GM23338 (cell line): ENCODE results near the gene EXOC2. TPM values are rescaled to one million over a fixed set of nuclear protein-coding genes. Genes with fewer than 3 reads are reported as not detected.

ENCODE experiments used
- ATAC-seq: fragments of 200-7000 bp; cut with Tn5 transposase; 3 replicates; pipeline ENCODE4 v1.9.1; 2020
- DNase-seq: peaks from one replicate; pipeline ENCODE4 v3.0.0-alpha.2; 2015; ENCODE audit warnings: low spot score
- H2AFZ ChIP-seq: fragments of 200-600 bp; sonication (generic); 2 replicates; pipeline ENCODE4 v1.8.0; 2016; ENCODE audit warnings: antibody characterized with exemption, mild to moderate bottlenecking, moderate library complexity
- H3F3A ChIP-seq: fragments of 200-600 bp; sonication (generic); replicated peaks from 2 replicates; pipeline ENCODE4 v1.8.0; 2017; ENCODE audit warnings: antibody characterized with exemption, mixed run types, low read depth
- H3K27ac ChIP-seq: fragments of 200-600 bp; sonication (generic); 2 replicates; pipeline ENCODE4 v1.6.1; 2016; ENCODE audit warnings: low read depth
- H3K27me3 ChIP-seq: fragments of 200-600 bp; sonication (generic); 2 replicates; pipeline ENCODE4 v1.8.0; 2016; ENCODE audit warnings: mild to moderate bottlenecking, mixed run types, moderate library complexity; ENCODE audit not compliant: insufficient read depth
- H3K36me3 ChIP-seq: fragments of 200-600 bp; sonication (generic); 2 replicates; pipeline ENCODE4 v1.8.0; 2016; ENCODE audit warnings: mild to moderate bottlenecking; ENCODE audit not compliant: insufficient read depth
- H3K4me1 ChIP-seq: fragments of 200-600 bp; sonication (generic); 2 replicates; pipeline ENCODE4 v1.8.0; 2016; ENCODE audit warnings: mild to moderate bottlenecking, moderate library complexity; ENCODE audit not compliant: insufficient read depth
- H3K4me2 ChIP-seq: fragments of 200-600 bp; sonication (generic); 2 replicates; pipeline ENCODE4 v1.7.1; 2017; ENCODE audit warnings: mixed run types
- H3K4me3 ChIP-seq: fragments of 200-600 bp; sonication (generic); 2 replicates; pipeline ENCODE4 v1.6.1; 2016; ENCODE audit warnings: mixed run types
- H3K79me2 ChIP-seq: fragments of 200-600 bp; sonication (generic); replicated peaks from 2 replicates; pipeline ENCODE4 v1.8.0; 2017; ENCODE audit warnings: mild to moderate bottlenecking; ENCODE audit not compliant: insufficient read depth
- H3K9me2 ChIP-seq: fragments of 200-600 bp; sonication (generic); 2 replicates; pipeline ENCODE4 v1.8.0; 2017; ENCODE audit not compliant: insufficient read depth
- H4K20me1 ChIP-seq: fragments of 200-600 bp; sonication (generic); replicated peaks from 2 replicates; pipeline ENCODE4 v1.8.0; 2017; ENCODE audit warnings: mild to moderate bottlenecking; ENCODE audit not compliant: insufficient read depth
- H3K27ac Mint-ChIP-seq: 2 replicates; pipeline ENCODE4 v1.8.0; 2020; ENCODE audit warnings: inconsistent platforms, mild to moderate bottlenecking, moderate library complexity, mixed read lengths
- H3K27me3 Mint-ChIP-seq: 3 replicates; pipeline ENCODE4 v1.8.0; 2022; ENCODE audit warnings: low read depth, mild to moderate bottlenecking, moderate library complexity, mixed read lengths, inconsistent platforms; ENCODE audit not compliant: insufficient read depth, poor library complexity
- H3K36me3 Mint-ChIP-seq: 3 replicates; pipeline ENCODE4 v1.8.0; 2021; ENCODE audit warnings: low read depth, mild to moderate bottlenecking, inconsistent platforms, moderate library complexity, mixed read lengths
- H3K4me1 Mint-ChIP-seq: 3 replicates; pipeline ENCODE4 v1.8.0; 2020; ENCODE audit warnings: mild to moderate bottlenecking, inconsistent platforms, mixed read lengths
- H3K4me3 Mint-ChIP-seq: 3 replicates; pipeline ENCODE4 v1.8.0; 2021; ENCODE audit warnings: moderate library complexity, mild to moderate bottlenecking, inconsistent platforms, mixed read lengths
- H3K9me3 Mint-ChIP-seq: 3 replicates; pipeline ENCODE4 v1.8.0; 2020; ENCODE audit warnings: moderate library complexity, mild to moderate bottlenecking, inconsistent platforms, mixed read lengths
- ETS1 ChIP-seq: IDR thresholded peaks from 2 replicates; pipeline ENCODE4 v1.6.1; 2016; ENCODE audit warnings: antibody characterized with exemption
- EZH2phosphoT487 ChIP-seq: fragments of 200-600 bp; sonication (generic); IDR thresholded peaks from one replicate; pipeline ENCODE4 v1.8.1; 2018; ENCODE audit warnings: antibody characterized with exemption; ENCODE audit not compliant: unreplicated experiment
- JUNB ChIP-seq: IDR thresholded peaks from one replicate; pipeline ENCODE4 v1.6.1; 2016; ENCODE audit warnings: antibody characterized with exemption; ENCODE audit not compliant: unreplicated experiment
- STAT1 ChIP-seq: IDR thresholded peaks from one replicate; pipeline ENCODE4 v1.6.1; 2016; ENCODE audit warnings: antibody characterized with exemption; ENCODE audit not compliant: unreplicated experiment
- ZNF331 ChIP-seq: fragments of 250-450 bp; sonication (Bioruptor Pico); IDR thresholded peaks from 2 replicates; pipeline ENCODE4 v1.5.0; 2020; ENCODE audit warnings: low read depth, mild to moderate bottlenecking, moderate library complexity
- ZNF462 ChIP-seq: fragments of 250-450 bp; sonication (Bioruptor Pico); IDR thresholded peaks from 2 replicates; pipeline ENCODE4 v1.5.0; 2020; ENCODE audit warnings: mild to moderate bottlenecking, moderate library complexity
- polyA plus RNA-seq: library from polyadenylated mRNA; unstranded; fragments of >200 nt; fragmentation: Nextera tagmentation; extraction: Ambion mirVana; gene quantifications from 2 replicates; pipeline ENCODE4 v1.2.1, GENCODE V29; 2016
- total RNA-seq: library from RNA; depleted of rRNA; stranded (reverse); fragments of >200 nt; shearing (Covaris generic); gene quantifications from 2 replicates; pipeline ENCODE4 v1.2.3, GENCODE V29; 2014

EXOC2 gene
- total and polyA plus RNA-seq, 2 experiments from 2014 or later, result 28.7 to 93.6 TPM

GRCh38 chr6:448296-449056, 244.5 kb downstream of the EXOC2 start (continued):
- TF ChIP-seq ZNF462 (CRISPR knock-in tag) (no peak), JUNB (no peak), ZNF331 (CRISPR knock-in tag) (no peak), STAT1 (no peak), EZH2phosphoT487 (no peak)

GRCh38 chr6:447381-448165, 245.4 kb downstream of the EXOC2 start:
- Mint-ChIP-seq H3K27ac (no peak overlapping the region), H3K27me3 (peaks cover 6% of the 10 kb centered on the region), H3K4me3 (no peak overlapping the region), H3K36me3 (peaks cover 20% of the 10 kb centered on the region), H3K9me3 (peaks cover 34% of the 10 kb centered on the region), H3K4me1 (peaks cover 6% of the 10 kb centered on the region; the same call in 2 of the 3 replicates)
- H3K4me2 ChIP-seq, result no peak overlapping the region
- no peak overlapping the region for H3K27ac ChIP-seq
- no peaks in the 10 kb centered on the region for H3K9me2 ChIP-seq
- H3K27me3 ChIP-seq, result no peaks in the 10 kb centered on the region
- DNase-seq, result no peak
- H4K20me1 ChIP-seq, result no peaks in the 10 kb centered on the region
- H2AFZ ChIP-seq, result no peak overlapping the region
- no peaks in the 10 kb centered on the region for H3K4me1 ChIP-seq
- H3F3A ChIP-seq, result no peaks in the 10 kb centered on the region
- ATAC-seq, result no peak
- no peak overlapping the region for H3K4me3 ChIP-seq
- H3K36me3 ChIP-seq, result no peaks in the 10 kb centered on the region
- no peaks in the 10 kb centered on the region for H3K79me2 ChIP-seq
- no peak for TF ChIP-seq JUNB
- no peak for TF ChIP-seq ETS1
- no peak for TF ChIP-seq ZNF462 (CRISPR knock-in tag)
